Fibroblast of the aortic adventitia (primary cell): ENCODE measurements around the gene ALDH1A1. TPM values are rescaled to one million over a fixed set of nuclear protein-coding genes. Genes with fewer than 3 reads are reported as not detected.
A peak's percentile ranks its signal among the peaks of the same experiment; 100 is the strongest.

Source experiments
- DNase-seq: peaks from one replicate; pipeline ENCODE4 v3.0.0-alpha.2; 2010; ENCODE audit warnings: low read depth
- H3K4me3 ChIP-seq: 2 replicates; pipeline ENCODE4 v1.5.1; 2011; ENCODE audit warnings: low read depth, mild to moderate bottlenecking, control low read depth, low read length, moderate library complexity
- CTCF ChIP-seq: IDR thresholded peaks from 2 replicates; pipeline ENCODE4 v1.5.1; 2011; ENCODE audit warnings: mild to moderate bottlenecking, low read length, control low read depth, inconsistent platforms; ENCODE audit not compliant: insufficient read depth
- total RNA-seq: library from RNA; depleted of rRNA; stranded (reverse); fragments of >200 nt; gene quantifications from 2 replicates; pipeline ENCODE4 v1.2.3, GENCODE V29; 2012; ENCODE audit warnings: low replicate concordance

Gene ALDH1A1
- total RNA-seq, 1 donor, result 8.8 TPM

GRCh38 chr9:72917892-72918509 lies 34.9 kb downstream of the ALDH1A1 start:
- DNase-seq, result no peak
- no peak for TF ChIP-seq CTCF
- no peak overlapping the region for H3K4me3 ChIP-seq

GRCh38 chr9:72915659-72916058 lies 37.2 kb downstream of the ALDH1A1 start:
- no peak for DNase-seq
- no peak overlapping the region for H3K4me3 ChIP-seq
- TF ChIP-seq CTCF, result no peak

GRCh38 chr9:72914750-72915149 lies 38.1 kb downstream of the ALDH1A1 start:
- TF ChIP-seq CTCF, result no peak
- H3K4me3 ChIP-seq, result no peak overlapping the region
- DNase-seq, result no peak

- TF ChIP-seq CTCF, result no peak
- no peak for DNase-seq
- H3K4me3 ChIP-seq, result no peak overlapping the region
These were observed 39.4 kb downstream of the ALDH1A1 start for GRCh38 chr9:72913382-72914009.

GRCh38 chr9:72912476-72913381 lies 40.1 kb downstream of the ALDH1A1 start:
- peak; percentile 8 for DNase-seq
- no peak overlapping the region for H3K4me3 ChIP-seq
- TF ChIP-seq CTCF, result no peak

GRCh38 chr9:72911816-72912215 lies 41.0 kb downstream of the ALDH1A1 start:
- DNase-seq, result no peak
- H3K4me3 ChIP-seq, result no peak overlapping the region
- no peak for TF ChIP-seq CTCF
